CD14-positive monocyte (primary cell): ENCODE data around the gene INPP5A. TPM values are rescaled to one million over a fixed set of nuclear protein-coding genes. Genes with fewer than 3 reads are reported as not detected.

Experiments
- DNase-seq, 3 donors: peaks; one replicate each; pipeline ENCODE4 v3.0.0-alpha.2; 2011 to 2022
- H2AFZ ChIP-seq: 2 replicates; pipeline ENCODE4 v1.6.0; 2012; ENCODE audit warnings: mild to moderate bottlenecking, low read depth, low read length, inconsistent platforms; ENCODE audit not compliant: insufficient read depth, poor library complexity, severe bottlenecking
- H3K27ac ChIP-seq, 2 donors: 1 replicate in 1 of 2; 2 replicates in 1 of 2; pipeline ENCODE4 v1.5.1; 2012 to 2013; ENCODE audit warnings: low read length in 2 of 2, control low read depth in 1 of 2, inconsistent platforms in 1 of 2, low read depth in 1 of 2, mild to moderate bottlenecking in 1 of 2
- H3K27me3 ChIP-seq, 2 donors: one replicate each; pipeline versions ENCODE4 v1.6.0 to v1.6.1; 2011 to 2013; ENCODE audit warnings: low read length in 2 of 2; ENCODE audit not compliant: control insufficient read depth in 2 of 2, insufficient read depth in 2 of 2
- H3K36me3 ChIP-seq, 2 donors: replicated peaks in 1 of 2; 1 replicate in 1 of 2; 2 replicates in 1 of 2; pipeline versions ENCODE4 v1.5.1 to v1.6.1; 2012 to 2013; ENCODE audit warnings: low read length in 2 of 2, control low read depth in 1 of 2, inconsistent platforms in 1 of 2, mild to moderate bottlenecking in 1 of 2; ENCODE audit not compliant: insufficient read depth in 2 of 2, control insufficient read depth in 1 of 2
- H3K4me1 ChIP-seq, 2 donors: 1 replicate in 1 of 2; 2 replicates in 1 of 2; pipeline versions ENCODE4 v1.5.1 to v1.6.1; 2012 to 2013; ENCODE audit warnings: low read length in 2 of 2, control low read depth in 1 of 2, inconsistent platforms in 1 of 2, mild to moderate bottlenecking in 1 of 2, moderate library complexity in 1 of 2; ENCODE audit not compliant: insufficient read depth in 2 of 2, control insufficient read depth in 1 of 2
- H3K4me2 ChIP-seq: replicated peaks from 2 replicates; pipeline ENCODE3; 2012; ENCODE audit warnings: low read length, moderate library complexity, mild to moderate bottlenecking; ENCODE audit not compliant: poor library complexity, severe bottlenecking; ENCODE audit errors: extremely low read depth
- H3K4me3 ChIP-seq, 3 experiments: fragments of 200-600 bp in 1 of 3; sonication (generic) in 1 of 3; replicated peaks in 1 of 3; 1 replicate in 2 of 3; 2 replicates in 1 of 3; pipeline ENCODE4 v1.5.1; 2011 to 2013; ENCODE audit warnings: low read length in 3 of 3, mild to moderate bottlenecking in 3 of 3, control low read depth in 2 of 3, low read depth in 2 of 3, inconsistent platforms in 1 of 3, moderate library complexity in 1 of 3
- H3K79me2 ChIP-seq: 2 replicates; pipeline ENCODE4 v1.6.0; 2012; ENCODE audit warnings: mild to moderate bottlenecking, control low read depth, inconsistent platforms, low read length, moderate library complexity; ENCODE audit not compliant: insufficient read depth
- H3K9ac ChIP-seq: 2 replicates; pipeline ENCODE4 v1.6.0; 2017; ENCODE audit warnings: low read length, mild to moderate bottlenecking; ENCODE audit not compliant: insufficient read depth, poor library complexity, severe bottlenecking
- H3K9me3 ChIP-seq, 2 donors: replicated peaks in 1 of 2; 1 replicate in 1 of 2; 2 replicates in 1 of 2; pipeline versions ENCODE4 v1.5.1 to v1.6.1; 2012 to 2013; ENCODE audit warnings: low read length in 2 of 2, control low read depth in 1 of 2; ENCODE audit not compliant: control insufficient read depth in 1 of 2, insufficient read depth in 1 of 2
- H4K20me1 ChIP-seq: 2 replicates; pipeline ENCODE4 v1.6.0; 2012; ENCODE audit warnings: mild to moderate bottlenecking, low read length, control low read depth, moderate library complexity; ENCODE audit not compliant: insufficient read depth
- H3K27ac Mint-ChIP-seq, 7 donors: one replicate each; pipeline ENCODE4 v1.8.0; 2020; ENCODE audit warnings: mild to moderate bottlenecking in 7 of 7, mixed read lengths in 7 of 7, moderate library complexity in 6 of 7, inconsistent platforms in 2 of 7
- H3K27me3 Mint-ChIP-seq, 3 donors: one replicate each; pipeline ENCODE4 v1.8.0; 2021 to 2022; ENCODE audit warnings: low read depth in 3 of 3, mild to moderate bottlenecking in 3 of 3, mixed read lengths in 3 of 3, moderate library complexity in 3 of 3, inconsistent platforms in 1 of 3
- H3K36me3 Mint-ChIP-seq, 2 donors: one replicate each; pipeline ENCODE4 v1.8.0; 2020; ENCODE audit warnings: mixed read lengths in 2 of 2, inconsistent platforms in 1 of 2, mild to moderate bottlenecking in 1 of 2
- H3K4me1 Mint-ChIP-seq: one replicate; pipeline ENCODE4 v1.8.0; 2020; ENCODE audit warnings: mild to moderate bottlenecking, mixed read lengths
- H3K4me3 Mint-ChIP-seq, 2 donors: one replicate each; pipeline ENCODE4 v1.8.0; 2020; ENCODE audit warnings: mild to moderate bottlenecking in 2 of 2, mixed read lengths in 2 of 2, moderate library complexity in 1 of 2
- H3K9me3 Mint-ChIP-seq, 7 donors: one replicate each; pipeline ENCODE4 v1.8.0; 2020 to 2022; ENCODE audit warnings: mixed read lengths in 7 of 7, mild to moderate bottlenecking in 6 of 7, moderate library complexity in 6 of 7, inconsistent platforms in 2 of 7
- CTCF ChIP-seq: fragments of 200-600 bp; IDR thresholded peaks from one replicate; pipeline ENCODE4 v1.8.0; 2022; ENCODE audit warnings: antibody characterized with exemption, mild to moderate bottlenecking
- WGBS: methylation state at CpG from one replicate; pipeline ENCODE4 v1.1.5; 2013; ENCODE audit warnings: missing lambda C conversion rate; ENCODE audit not compliant: insufficient coverage; 5-methylcytosine and 5-hydroxymethylcytosine counted together
- intact Hi-C, 2 donors: fragments of 100-400 bp; cut with micrococcal nuclease; formaldehyde crosslinking; loops; one replicate each; pipeline versions ENCODE4 v1.15.0 to v1.15.1; 2023
- polyA plus RNA-seq, 3 donors: library from polyadenylated mRNA; depleted of rRNA in 1 of 3; unstranded in 2 of 3; stranded (reverse) in 1 of 3; fragments of 300-500 nt in 2 of 3; fragments of >200 nt in 1 of 3; fragmentation: Illumina TruSeq in 2 of 3; gene quantifications; 1 replicate in 2 of 3; 2 replicates in 1 of 3; pipeline ENCODE4 v1.2.3, GENCODE V29; 2012 to 2021

The INPP5A gene
- polyA plus RNA-seq, 3 donors = 0.87 to 17.2 (median 2.9) TPM

- H3K4me1 ChIP-seq = no peaks in the 10 kb centered on the region
- no peaks in the 10 kb centered on the region for H4K20me1 ChIP-seq
- no peak overlapping the region for H2AFZ ChIP-seq
- DNase-seq = no peak
- no peaks in the 10 kb centered on the region for H3K27me3 ChIP-seq
- no peak overlapping the region for H3K4me2 ChIP-seq
- Mint-ChIP-seq H3K27me3 (peaks cover 0 to 11% (median 3%) of the 10 kb centered on the region in 3 donors), H3K4me1 (no peaks in the 10 kb centered on the region), H3K27ac (no peak overlapping the region), H3K4me3 (peak overlapping the region in 1 of 2 donors; percentile 11), H3K36me3 (no peaks in the 10 kb centered on the region), H3K9me3 (peaks cover 0 to 5% (median 5%) of the 10 kb centered on the region in 7 donors)
- H3K36me3 ChIP-seq = no peaks in the 10 kb centered on the region
- 89% methylated on average over 21 of the region's 21 CpGs for WGBS
- H3K9ac ChIP-seq = no peak overlapping the region
- intact Hi-C loops = no loop called here
- H3K79me2 ChIP-seq = no peaks in the 10 kb centered on the region
- no peak overlapping the region for H3K4me3 ChIP-seq
- H3K9me3 ChIP-seq = peaks cover 0 to 3% of the 10 kb centered on the region in 2 donors
- TF ChIP-seq CTCF = no peak
- no peak overlapping the region for H3K27ac ChIP-seq
These were observed 260.8 kb downstream of the INPP5A start for GRCh38 chr10:132798403-132798802.

GRCh38 chr10:132798876-132799275 lies 261.3 kb downstream of the INPP5A start:
- 93% methylated on average over 10 of the region's 15 CpGs for whole genome bisulfite sequencing

More at GRCh38 chr10:132798876-132799275, 261.3 kb downstream of the INPP5A start:
- no peak for DNase-seq
- TF ChIP-seq CTCF = no peak
- Histone ChIP-seq H4K20me1 (no peaks in the 10 kb centered on the region), H3K4me3 (no peak overlapping the region), H2AFZ (no peak overlapping the region), H3K36me3 (no peaks in the 10 kb centered on the region), H3K9ac (no peak overlapping the region), H3K4me2 (no peak overlapping the region), H3K4me1 (no peaks in the 10 kb centered on the region), H3K79me2 (no peaks in the 10 kb centered on the region), H3K9me3 (peaks cover 0 to 3% of the 10 kb centered on the region in 2 donors), H3K27ac (no peak overlapping the region), H3K27me3 (no peaks in the 10 kb centered on the region)
- Mint-ChIP-seq H3K4me3 (no peak overlapping the region), H3K9me3 (peaks cover 0 to 5% (median 5%) of the 10 kb centered on the region in 7 donors), H3K4me1 (no peaks in the 10 kb centered on the region), H3K27ac (no peak overlapping the region), H3K36me3 (no peaks in the 10 kb centered on the region), H3K27me3 (peaks cover 0 to 9% (median 3%) of the 10 kb centered on the region in 3 donors)
- intact Hi-C loops = no loop called here
